Muscle of leg (tissue), 16 donors: ENCODE results near the gene MBD3. TPM values are rescaled to one million over a fixed set of nuclear protein-coding genes. Genes with fewer than 3 reads are reported as not detected.
"Not testable (repeated sequence)": the region's sequence is repeated elsewhere in the genome, so short reads cannot be mapped to it uniquely, and the experiment has no call there.

Experiments
- DNase-seq: peaks from one replicate; pipeline ENCODE4 v3.0.0; 2013
- H3K27ac ChIP-seq: one replicate; pipeline ENCODE4 v1.5.1; 2013; ENCODE audit warnings: mild to moderate bottlenecking, low read length, control low read depth
- H3K27me3 ChIP-seq: one replicate; pipeline ENCODE4 v1.6.1; 2013; ENCODE audit warnings: low read length; ENCODE audit not compliant: control insufficient read depth, insufficient read depth
- H3K36me3 ChIP-seq: one replicate; pipeline ENCODE4 v1.6.1; 2013; ENCODE audit warnings: low read length; ENCODE audit not compliant: control insufficient read depth, insufficient read depth
- H3K4me1 ChIP-seq: one replicate; pipeline ENCODE4 v1.6.1; 2013; ENCODE audit warnings: low read length; ENCODE audit not compliant: control insufficient read depth, insufficient read depth
- H3K4me3 ChIP-seq: one replicate; pipeline ENCODE4 v1.5.1; 2013; ENCODE audit warnings: low read length, control low read depth
- H3K9me3 ChIP-seq: replicated peaks from 2 replicates; pipeline ENCODE4 v1.6.1; 2013; ENCODE audit warnings: low read depth, low read length; ENCODE audit not compliant: control insufficient read depth
- WGBS: methylation state at CpG from one replicate; pipeline ENCODE4 v1.1.5; 2013; ENCODE audit warnings: missing lambda C conversion rate; ENCODE audit not compliant: insufficient coverage; 5-methylcytosine and 5-hydroxymethylcytosine counted together
- long read RNA-seq, 11 donors: transcript quantifications; one replicate each; lab custom pipeline, GENCODE V29; 2026
- polyA plus RNA-seq, 8 donors: library from polyadenylated mRNA; unstranded; fragments of 120-200 nt; gene quantifications; one replicate each; pipeline versions ENCODE4 v1.2.1 to v1.2.3, GENCODE V29; 2013; ENCODE audit warnings: inconsistent platforms in 1 of 8, low replicate concordance in 1 of 8; ENCODE audit not compliant: insufficient read length in 8 of 8, insufficient read depth in 1 of 8
- total RNA-seq: library from RNA; stranded (reverse); fragments of 120-200 nt; gene quantifications from one replicate; pipeline ENCODE4 v1.2.4, GENCODE V29; 2013

Gene MBD3
- total RNA-seq, result 58.6 TPM
- 10 to 100 TPM; 57.2 to 73.5 (median 70.5) TPM for polyA plus RNA-seq
- long read RNA-seq, donor 1, full-length matches to known transcripts, result 3 of 3 reads
- long read RNA-seq, donor 1, partial matches to known transcripts, result 0 of 3 reads
- long read RNA-seq, donor 1, other reads (novel, unspliced or antisense), result 0 of 3 reads
- long read RNA-seq, donor 2, full-length matches to known transcripts, result 2 of 2 reads
- long read RNA-seq, donor 2, partial matches to known transcripts, result 0 of 2 reads
- long read RNA-seq, donor 2, other reads (novel, unspliced or antisense), result 0 of 2 reads
- long read RNA-seq, donor 3, full-length matches to known transcripts, result 26 of 31 reads
- long read RNA-seq, donor 3, partial matches to known transcripts, result 5 of 31 reads
- long read RNA-seq, donor 3, other reads (novel, unspliced or antisense), result 0 of 31 reads
- long read RNA-seq, donor 4, full-length matches to known transcripts, result 2 of 2 reads
- long read RNA-seq, donor 4, partial matches to known transcripts, result 0 of 2 reads
- long read RNA-seq, donor 4, other reads (novel, unspliced or antisense), result 0 of 2 reads
- long read RNA-seq, donor 5, full-length matches to known transcripts, result 32 of 43 reads
- long read RNA-seq, donor 5, partial matches to known transcripts, result 11 of 43 reads
- long read RNA-seq, donor 5, other reads (novel, unspliced or antisense), result 0 of 43 reads
- long read RNA-seq, donor 6, full-length matches to known transcripts, result 17 of 17 reads
- long read RNA-seq, donor 6, partial matches to known transcripts, result 0 of 17 reads
- long read RNA-seq, donor 6, other reads (novel, unspliced or antisense), result 0 of 17 reads
- long read RNA-seq, donor 7, full-length matches to known transcripts, result 19 of 19 reads
- long read RNA-seq, donor 7, partial matches to known transcripts, result 0 of 19 reads
- long read RNA-seq, donor 7, other reads (novel, unspliced or antisense), result 0 of 19 reads
- long read RNA-seq, donor 8, full-length matches to known transcripts, result 1 of 1 reads
- long read RNA-seq, donor 8, partial matches to known transcripts, result 0 of 1 reads
- long read RNA-seq, donor 8, other reads (novel, unspliced or antisense), result 0 of 1 reads
- long read RNA-seq, donor 9, full-length matches to known transcripts, result 8 of 8 reads
- long read RNA-seq, donor 9, partial matches to known transcripts, result 0 of 8 reads
- long read RNA-seq, donor 9, other reads (novel, unspliced or antisense), result 0 of 8 reads
- long read RNA-seq, donor 10, full-length matches to known transcripts, result 13 of 13 reads
- long read RNA-seq, donor 10, partial matches to known transcripts, result 0 of 13 reads
- long read RNA-seq, donor 10, other reads (novel, unspliced or antisense), result 0 of 13 reads
- long read RNA-seq, donor 11, full-length matches to known transcripts, result 6 of 6 reads
- long read RNA-seq, donor 11, partial matches to known transcripts, result 0 of 6 reads
- long read RNA-seq, donor 11, other reads (novel, unspliced or antisense), result 0 of 6 reads

- Histone ChIP-seq H3K27ac (peak within 1 kb of the TSS; percentile 95), H3K4me1 (peaks cover 28% of the 10 kb centered on the region), H3K4me3 (peak within 1 kb of the TSS; percentile 82), H3K27me3 (no peaks in the 10 kb centered on the region), H3K9me3 (no peaks in the 10 kb centered on the region), H3K36me3 (peaks cover 23% of the 10 kb centered on the region)
- under 1% methylated on average over 48 of the region's 68 CpGs for WGBS
- peak; percentile 96 for DNase-seq
Observed at GRCh38 chr19:1592755-1593500, at the start of gene MBD3. Gene MBD3 (minus strand): TSS chr19:1592865. CDS start chr19:1592631, 234 bp downstream.

GRCh38 chr19:1640893-1641448 is 48.3 kb upstream of the MBD3 start:
- not testable (repeated sequence) for H3K4me1 ChIP-seq, DNase-seq, H3K4me3 ChIP-seq, H3K27ac ChIP-seq, H3K9me3 ChIP-seq, H3K27me3 ChIP-seq
- peaks cover 85% of the 10 kb centered on the region for H3K36me3 ChIP-seq
- WGBS, result 80% methylated on average over 7 of the region's 10 CpGs

GRCh38 chr19:1636325-1637236 is 43.9 kb upstream of the MBD3 start:
- no peak overlapping the region for H3K27ac ChIP-seq
- DNase-seq, result no peak
- no peaks in the 10 kb centered on the region for H3K4me1 ChIP-seq
- no peak overlapping the region for H3K4me3 ChIP-seq
- H3K9me3 ChIP-seq, result peaks cover 6% of the 10 kb centered on the region
- WGBS, result 90% methylated on average over 18 of the region's 34 CpGs
- no peaks in the 10 kb centered on the region for H3K27me3 ChIP-seq
- H3K36me3 ChIP-seq, result peaks cover 84% of the 10 kb centered on the region

GRCh38 chr19:1634938-1635243 is 42.2 kb upstream of the MBD3 start:
- Histone ChIP-seq H3K4me3 (no peak overlapping the region), H3K27me3 (no peaks in the 10 kb centered on the region), H3K27ac (no peak overlapping the region), H3K4me1 (no peaks in the 10 kb centered on the region), H3K36me3 (peaks cover 94% of the 10 kb centered on the region), H3K9me3 (peaks cover 6% of the 10 kb centered on the region)
- WGBS, result 95% methylated on average over 5 of the region's 5 CpGs
- DNase-seq, result no peak

- H3K4me1 ChIP-seq, result no peaks in the 10 kb centered on the region
- H3K9me3 ChIP-seq, result peaks cover 6% of the 10 kb centered on the region
- no peak overlapping the region for H3K4me3 ChIP-seq
- WGBS, result 83% methylated on average over 17 of the region's 19 CpGs
- no peaks in the 10 kb centered on the region for H3K27me3 ChIP-seq
- H3K36me3 ChIP-seq, result peaks cover 94% of the 10 kb centered on the region
- no peak overlapping the region for H3K27ac ChIP-seq
- no peak for DNase-seq
Observed at GRCh38 chr19:1634242-1634937, 41.7 kb upstream of the MBD3 start.

GRCh38 chr19:1633269-1633826 is 40.7 kb upstream of the MBD3 start:
- peaks cover 89% of the 10 kb centered on the region for H3K36me3 ChIP-seq
- peaks cover 6% of the 10 kb centered on the region for H3K9me3 ChIP-seq
- H3K27ac ChIP-seq, result no peak overlapping the region
- H3K4me1 ChIP-seq, result no peaks in the 10 kb centered on the region
- H3K27me3 ChIP-seq, result no peaks in the 10 kb centered on the region
- no peak overlapping the region for H3K4me3 ChIP-seq
- no peak for DNase-seq
- 85% methylated on average over 4 of the region's 11 CpGs for WGBS

GRCh38 chr19:1632462-1633268 is 40.0 kb upstream of the MBD3 start:
- WGBS, result 83% methylated on average over 14 of the region's 26 CpGs
- Histone ChIP-seq H3K27me3 (no peaks in the 10 kb centered on the region), H3K36me3 (peaks cover 82% of the 10 kb centered on the region), H3K27ac (no peak overlapping the region), H3K4me3 (no peak overlapping the region), H3K4me1 (no peaks in the 10 kb centered on the region), H3K9me3 (peaks cover 6% of the 10 kb centered on the region)
- no peak for DNase-seq
